ENCODE measurements around the gene CLSTN1. TPM values are rescaled to one million over a fixed set of nuclear protein-coding genes. Genes with fewer than 3 reads are reported as not detected.
A peak's percentile ranks its signal among the peaks of the same experiment; 100 is the strongest.

The CLSTN1 gene
- total RNA-seq, 1 experiment from 2014 or later: 100 TPM

DNA sequence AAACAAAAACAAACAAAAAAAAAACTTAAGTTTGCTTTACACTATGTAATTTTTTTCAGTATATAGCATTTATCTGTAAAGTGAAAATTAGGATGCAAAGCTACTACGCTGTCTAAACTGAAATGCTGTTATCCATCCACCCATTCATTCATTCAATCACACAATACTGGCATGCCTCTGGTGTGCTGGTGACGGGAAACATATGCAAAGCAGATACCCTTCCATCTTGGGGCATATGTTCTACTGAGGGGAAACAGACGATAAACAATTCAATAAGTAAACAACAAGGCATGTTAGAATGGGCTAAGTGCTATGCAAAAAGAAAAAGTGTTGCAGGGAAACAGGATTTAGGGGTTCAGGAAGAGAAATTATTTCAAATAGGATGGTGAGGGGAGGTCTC lies 3.2 kb downstream of the CLSTN1 start:
- H3K79me1 ChIP-seq (ENCODE audit: insufficient read depth, low read depth, low read length, poor library complexity, severe bottlenecking): no peaks in the 10 kb centered on the region
- peak overlapping the region in 1 of 2 experiments; percentile 33; a peak in 1 of 5 replicates for H3K4me3 Mint-ChIP-seq
- H3K4ac ChIP-seq (ENCODE audit: low read depth, low read length): no peak overlapping the region
- H3K36me3 Mint-ChIP-seq (ENCODE audit: insufficient read depth in 1 of 3, low read depth in 3 of 3): peaks cover 0 to 5% (median 3%) of the 10 kb centered on the region in 3 experiments; a peak in 6 of 7 replicates
- no peak overlapping the region for H3T11ph ChIP-seq (ENCODE audit: low read length)
- H3K23me2 ChIP-seq (ENCODE audit: insufficient read length, low read depth, low read length, poor library complexity, severe bottlenecking): peaks cover 18% of the 10 kb centered on the region
- H4K91ac ChIP-seq (ENCODE audit: insufficient read length, low read depth, low read length): no peak overlapping the region
- peaks cover 5% of the 10 kb centered on the region; the same call in 1 of the 2 replicates for H3K4me1 ChIP-seq (ENCODE audit: insufficient read depth, low read length)
- no peak overlapping the region for H3K9ac ChIP-seq (ENCODE audit: extremely low read depth, insufficient read length, low read length)
- H2BK5ac ChIP-seq (ENCODE audit: insufficient read length, low read length): no peak overlapping the region
- H4K20me1 ChIP-seq (ENCODE audit: control insufficient read depth, insufficient read depth, insufficient read length): no peaks in the 10 kb centered on the region
- WGBS (ENCODE audit: extremely low coverage, insufficient read length, low lambda C conversion rate): no CpG with 5 or more reads among the region's 3 CpGs
- no peak overlapping the region for H4K8ac ChIP-seq (replicated peaks; ENCODE audit: insufficient read length, low read depth, low read length)
- no peak overlapping the region for H2AK5ac ChIP-seq (ENCODE audit: insufficient read length, low read length)
- no peak overlapping the region for H2BK15ac ChIP-seq (ENCODE audit: low read depth, low read length)
- no peak overlapping the region for H3K14ac ChIP-seq (ENCODE audit: insufficient read depth, low read length)
- no peaks in the 10 kb centered on the region; a peak in 2 of 5 replicates for H3K9me3 Mint-ChIP-seq
- peaks cover 39 to 45% of the 10 kb centered on the region in 2 experiments for H3K4me1 Mint-ChIP-seq
- no peak overlapping the region for H2AFZ ChIP-seq (ENCODE audit: low read length)
- no peak for DNase-seq
- no peak overlapping the region for H4K5ac ChIP-seq (ENCODE audit: insufficient read length, low read depth, low read length)
- peaks cover 23% of the 10 kb centered on the region; the same call in 1 of the 2 replicates for H3K79me2 ChIP-seq (ENCODE audit: insufficient read depth, low read length)
- no peak overlapping the region for H3K18ac ChIP-seq (ENCODE audit: insufficient read length, low read depth, low read length)
- TF ChIP-seq, protein P1, sequence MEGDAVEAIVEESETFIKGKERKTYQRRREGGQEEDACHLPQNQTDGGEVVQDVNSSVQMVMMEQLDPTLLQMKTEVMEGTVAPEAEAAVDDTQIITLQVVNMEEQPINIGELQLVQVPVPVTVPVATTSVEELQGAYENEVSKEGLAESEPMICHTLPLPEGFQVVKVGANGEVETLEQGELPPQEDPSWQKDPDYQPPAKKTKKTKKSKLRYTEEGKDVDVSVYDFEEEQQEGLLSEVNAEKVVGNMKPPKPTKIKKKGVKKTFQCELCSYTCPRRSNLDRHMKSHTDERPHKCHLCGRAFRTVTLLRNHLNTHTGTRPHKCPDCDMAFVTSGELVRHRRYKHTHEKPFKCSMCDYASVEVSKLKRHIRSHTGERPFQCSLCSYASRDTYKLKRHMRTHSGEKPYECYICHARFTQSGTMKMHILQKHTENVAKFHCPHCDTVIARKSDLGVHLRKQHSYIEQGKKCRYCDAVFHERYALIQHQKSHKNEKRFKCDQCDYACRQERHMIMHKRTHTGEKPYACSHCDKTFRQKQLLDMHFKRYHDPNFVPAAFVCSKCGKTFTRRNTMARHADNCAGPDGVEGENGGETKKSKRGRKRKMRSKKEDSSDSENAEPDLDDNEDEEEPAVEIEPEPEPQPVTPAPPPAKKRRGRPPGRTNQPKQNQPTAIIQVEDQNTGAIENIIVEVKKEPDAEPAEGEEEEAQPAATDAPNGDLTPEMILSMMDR (conservative IDR thresholded peaks at IDR 0.05): no peak
- no peaks in the 10 kb centered on the region for H3K9me3 ChIP-seq (ENCODE audit: control insufficient read depth, low read depth, low read length)
- H3K4me2 ChIP-seq (ENCODE audit: insufficient read depth, insufficient read length, low read length): no peak overlapping the region
- no peak overlapping the region for H3K23ac ChIP-seq (ENCODE audit: insufficient read length, low read depth, low read length)
- H3K56ac ChIP-seq (ENCODE audit: insufficient read length, low read depth, low read length): no peak overlapping the region
- no peak overlapping the region for H3K27ac ChIP-seq (ENCODE audit: insufficient read length, low read depth, low read length)
- H2BK120ac ChIP-seq (ENCODE audit: low read depth, low read length, poor library complexity, severe bottlenecking): no peak overlapping the region
- no peak overlapping the region for H2BK20ac ChIP-seq (ENCODE audit: low read depth, low read length, poor library complexity, severe bottlenecking)
- H3K27ac Mint-ChIP-seq: no peak overlapping the region
- peaks cover 18% of the 10 kb centered on the region for H3K27me3 Mint-ChIP-seq (ENCODE audit: low read depth)
- H2BK12ac ChIP-seq (ENCODE audit: insufficient read length, low read depth, low read length): no peak overlapping the region
- peaks cover 6% of the 10 kb centered on the region; the same call in 1 of the 2 replicates for H3K27me3 ChIP-seq (ENCODE audit: insufficient read depth, low read length)
